SK-N-SH treated with all-trans-retinoic acid at 6 μM for 48 hours (cell line): ENCODE data around the gene CEP152.

Experiments used
- ESRRG ChIP-seq: fragments of 250-450 bp; sonication (Bioruptor Pico); IDR thresholded peaks from 2 replicates; pipeline ENCODE4 v1.6.1; 2021; ENCODE audit warnings: mild to moderate bottlenecking
- GLIS3 ChIP-seq: fragments of 250-450 bp; sonication (Bioruptor Pico); IDR thresholded peaks from 2 replicates; pipeline ENCODE4 v1.5.0; 2020; ENCODE audit warnings: mild to moderate bottlenecking, moderate library complexity
- ISL1 ChIP-seq: fragments of 250-450 bp; sonication (Bioruptor Pico); IDR thresholded peaks from 2 replicates; pipeline ENCODE4 v2.1.2; 2022; ENCODE audit warnings: mild to moderate bottlenecking, moderate library complexity
- PPARA ChIP-seq: fragments of 250-450 bp; sonication (Bioruptor Pico); IDR thresholded peaks from 2 replicates; pipeline ENCODE4 v1.5.0; 2020; ENCODE audit warnings: mild to moderate bottlenecking, borderline replicate concordance
- RARB ChIP-seq: fragments of 250-450 bp; sonication (Bioruptor Pico); IDR thresholded peaks from 2 replicates; pipeline ENCODE4 v1.8.0; 2021; ENCODE audit warnings: mild to moderate bottlenecking, moderate library complexity
- ZC3H10 ChIP-seq: fragments of 250-450 bp; sonication (Bioruptor Pico); IDR thresholded peaks from 2 replicates; pipeline ENCODE4 v1.5.1; 2021; ENCODE audit warnings: mild to moderate bottlenecking, moderate library complexity
- ZFP3 ChIP-seq: fragments of 250-450 bp; sonication (Bioruptor Pico); IDR thresholded peaks from 2 replicates; pipeline ENCODE4 v1.5.0; 2020; ENCODE audit warnings: mild to moderate bottlenecking, moderate library complexity
- ZFP30 ChIP-seq: fragments of 450-650 bp; formaldehyde crosslinking; IDR thresholded peaks from 2 replicates; pipeline ENCODE4 v1.5.0; 2022; ENCODE audit warnings: mild to moderate bottlenecking, moderate library complexity
- TF ChIP-seq, protein P1 (sequence below): fragments of 250-450 bp; sonication (Bioruptor Pico); IDR thresholded peaks from 2 replicates; pipeline ENCODE4 v1.8.0; 2020; ENCODE audit warnings: mild to moderate bottlenecking, moderate library complexity, borderline replicate concordance
- TF ChIP-seq, protein P2 (sequence below): fragments of 250-450 bp; sonication (Bioruptor Pico); IDR thresholded peaks from 2 replicates; pipeline ENCODE4 v1.5.0; 2020; ENCODE audit warnings: mild to moderate bottlenecking, moderate library complexity
- TF ChIP-seq, protein P3 (sequence below): fragments of 250-450 bp; sonication (Bioruptor Pico); IDR thresholded peaks from 2 replicates; pipeline ENCODE4 v1.5.1; 2020; ENCODE audit warnings: low read depth, mild to moderate bottlenecking, moderate library complexity

DNA sequence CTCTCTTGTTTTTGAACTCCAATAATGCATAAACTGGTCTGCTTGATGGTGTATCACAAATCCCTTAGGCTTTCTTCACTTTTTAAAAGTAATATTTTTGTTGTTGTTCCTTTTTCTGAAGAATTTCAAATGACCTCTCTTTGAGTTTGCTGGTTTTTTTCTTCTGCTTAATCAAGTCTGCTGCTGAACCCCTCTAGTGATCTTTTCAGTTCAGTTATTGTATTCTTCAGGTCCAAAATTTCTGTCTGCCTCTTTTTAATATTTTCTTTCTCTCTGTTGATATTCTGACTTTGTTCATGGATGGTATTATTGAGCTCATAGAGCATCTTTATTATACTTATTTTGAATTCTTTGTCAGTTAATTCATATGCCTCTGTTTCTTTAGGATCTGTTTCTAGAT, 21.8 kb upstream of the CEP152 start:
- TF ChIP-seq, protein P1, sequence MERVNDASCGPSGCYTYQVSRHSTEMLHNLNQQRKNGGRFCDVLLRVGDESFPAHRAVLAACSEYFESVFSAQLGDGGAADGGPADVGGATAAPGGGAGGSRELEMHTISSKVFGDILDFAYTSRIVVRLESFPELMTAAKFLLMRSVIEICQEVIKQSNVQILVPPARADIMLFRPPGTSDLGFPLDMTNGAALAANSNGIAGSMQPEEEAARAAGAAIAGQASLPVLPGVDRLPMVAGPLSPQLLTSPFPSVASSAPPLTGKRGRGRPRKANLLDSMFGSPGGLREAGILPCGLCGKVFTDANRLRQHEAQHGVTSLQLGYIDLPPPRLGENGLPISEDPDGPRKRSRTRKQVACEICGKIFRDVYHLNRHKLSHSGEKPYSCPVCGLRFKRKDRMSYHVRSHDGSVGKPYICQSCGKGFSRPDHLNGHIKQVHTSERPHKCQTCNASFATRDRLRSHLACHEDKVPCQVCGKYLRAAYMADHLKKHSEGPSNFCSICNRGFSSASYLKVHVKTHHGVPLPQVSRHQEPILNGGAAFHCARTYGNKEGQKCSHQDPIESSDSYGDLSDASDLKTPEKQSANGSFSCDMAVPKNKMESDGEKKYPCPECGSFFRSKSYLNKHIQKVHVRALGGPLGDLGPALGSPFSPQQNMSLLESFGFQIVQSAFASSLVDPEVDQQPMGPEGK (CRISPR knock-in tag) = no peak
- no peak for TF ChIP-seq GLIS3 (CRISPR knock-in tag)
- TF ChIP-seq, protein P2, sequence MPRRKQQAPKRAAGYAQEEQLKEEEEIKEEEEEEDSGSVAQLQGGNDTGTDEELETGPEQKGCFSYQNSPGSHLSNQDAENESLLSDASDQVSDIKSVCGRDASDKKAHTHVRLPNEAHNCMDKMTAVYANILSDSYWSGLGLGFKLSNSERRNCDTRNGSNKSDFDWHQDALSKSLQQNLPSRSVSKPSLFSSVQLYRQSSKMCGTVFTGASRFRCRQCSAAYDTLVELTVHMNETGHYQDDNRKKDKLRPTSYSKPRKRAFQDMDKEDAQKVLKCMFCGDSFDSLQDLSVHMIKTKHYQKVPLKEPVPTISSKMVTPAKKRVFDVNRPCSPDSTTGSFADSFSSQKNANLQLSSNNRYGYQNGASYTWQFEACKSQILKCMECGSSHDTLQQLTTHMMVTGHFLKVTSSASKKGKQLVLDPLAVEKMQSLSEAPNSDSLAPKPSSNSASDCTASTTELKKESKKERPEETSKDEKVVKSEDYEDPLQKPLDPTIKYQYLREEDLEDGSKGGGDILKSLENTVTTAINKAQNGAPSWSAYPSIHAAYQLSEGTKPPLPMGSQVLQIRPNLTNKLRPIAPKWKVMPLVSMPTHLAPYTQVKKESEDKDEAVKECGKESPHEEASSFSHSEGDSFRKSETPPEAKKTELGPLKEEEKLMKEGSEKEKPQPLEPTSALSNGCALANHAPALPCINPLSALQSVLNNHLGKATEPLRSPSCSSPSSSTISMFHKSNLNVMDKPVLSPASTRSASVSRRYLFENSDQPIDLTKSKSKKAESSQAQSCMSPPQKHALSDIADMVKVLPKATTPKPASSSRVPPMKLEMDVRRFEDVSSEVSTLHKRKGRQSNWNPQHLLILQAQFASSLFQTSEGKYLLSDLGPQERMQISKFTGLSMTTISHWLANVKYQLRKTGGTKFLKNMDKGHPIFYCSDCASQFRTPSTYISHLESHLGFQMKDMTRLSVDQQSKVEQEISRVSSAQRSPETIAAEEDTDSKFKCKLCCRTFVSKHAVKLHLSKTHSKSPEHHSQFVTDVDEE (CRISPR knock-in tag) = no peak
- TF ChIP-seq PPARA = no peak
- TF ChIP-seq ZFP3 = no peak
- TF ChIP-seq ISL1 (CRISPR knock-in tag) = no peak
- no peak for TF ChIP-seq ESRRG (CRISPR knock-in tag)
- TF ChIP-seq ZC3H10 (CRISPR knock-in tag) = no peak
- TF ChIP-seq RARB (CRISPR knock-in tag) = no peak
- TF ChIP-seq ZFP30 = no peak
- TF ChIP-seq, protein P3, sequence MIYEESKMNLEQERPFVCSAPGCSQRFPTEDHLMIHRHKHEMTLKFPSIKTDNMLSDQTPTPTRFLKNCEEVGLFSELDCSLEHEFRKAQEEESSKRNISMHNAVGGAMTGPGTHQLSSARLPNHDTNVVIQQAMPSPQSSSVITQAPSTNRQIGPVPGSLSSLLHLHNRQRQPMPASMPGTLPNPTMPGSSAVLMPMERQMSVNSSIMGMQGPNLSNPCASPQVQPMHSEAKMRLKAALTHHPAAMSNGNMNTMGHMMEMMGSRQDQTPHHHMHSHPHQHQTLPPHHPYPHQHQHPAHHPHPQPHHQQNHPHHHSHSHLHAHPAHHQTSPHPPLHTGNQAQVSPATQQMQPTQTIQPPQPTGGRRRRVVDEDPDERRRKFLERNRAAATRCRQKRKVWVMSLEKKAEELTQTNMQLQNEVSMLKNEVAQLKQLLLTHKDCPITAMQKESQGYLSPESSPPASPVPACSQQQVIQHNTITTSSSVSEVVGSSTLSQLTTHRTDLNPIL (CRISPR knock-in tag) = no peak
